Right ventricle myocardium superior (tissue), 1 donor: ENCODE results near the gene DNM2. TPM values are rescaled to one million over a fixed set of nuclear protein-coding genes. Genes with fewer than 3 reads are reported as not detected.
"Not testable (repeated sequence)": the region's sequence is repeated elsewhere in the genome, so short reads cannot be mapped to it uniquely, and the experiment has no call there.

ENCODE experiments used
- ATAC-seq: fragments of 200-7000 bp; cut with Tn5 transposase; one replicate; pipeline ENCODE4 v1.9.1; 2020; ENCODE audit warnings: mild to moderate bottlenecking; ENCODE audit not compliant: poor library complexity
- DNase-seq: peaks from one replicate; pipeline ENCODE4 v3.0.0-alpha.2; 2020
- intact Hi-C: fragments of 100-400 bp; cut with DNase I; formaldehyde crosslinking; loops from one replicate; pipeline ENCODE4 v1.11.2; 2022
- total RNA-seq: library from RNA; stranded (reverse); fragmentation: NEBNext Ultra II Directional; extraction: Animal tissue kit (Norgen Biotek cat#: 25700); gene quantifications from one replicate; pipeline ENCODE4 v1.2.1, GENCODE V29; 2021
- donor health status: DM: no; HTN: yes; CAD: no; lungs with severe emphysema.

DNM2 gene
- total RNA-seq, 1 donor from 2014 or later, result 180 TPM

GRCh38 chr19:10819124-10820060 lies 101.5 kb downstream of the DNM2 start:
- DNase-seq (peak; percentile 40), ATAC-seq (no peak)
- intact Hi-C loops, result no loop called here

GRCh38 chr19:10820173-10820572 lies 102.3 kb downstream of the DNM2 start:
- DNase-seq (no peak), ATAC-seq (no peak)
- intact Hi-C loops, result no loop called here

GRCh38 chr19:10823690-10824089 lies 105.8 kb downstream of the DNM2 start:
- intact Hi-C loops, result no loop called here
- no peak for DNase-seq
- no peak for ATAC-seq

GRCh38 chr19:10826231-10826630 lies 108.4 kb downstream of the DNM2 start:
- DNase-seq (no peak), ATAC-seq (no peak)
- intact Hi-C loops, result no loop called here

- no peak for DNase-seq
- intact Hi-C loops, result no loop called here
Observed at GRCh38 chr19:10826846-10827245, 109.0 kb downstream of the DNM2 start.

GRCh38 chr19:10828981-10829821 lies 111.3 kb downstream of the DNM2 start:
- ATAC-seq (no peak), DNase-seq (no peak)
- intact Hi-C loops, result no loop called here

More at GRCh38 chr19:10826846-10827245, 109.0 kb downstream of the DNM2 start:
- no peak for ATAC-seq

- DNase-seq (no peak), ATAC-seq (no peak)
- intact Hi-C loops, result no loop called here
Observed at GRCh38 chr19:10829967-10830366, 112.1 kb downstream of the DNM2 start.

- intact Hi-C loops, result no loop called here
- DNase-seq (no peak), ATAC-seq (no peak)
Observed at GRCh38 chr19:10830370-10830769, 112.5 kb downstream of the DNM2 start.

- no peak for DNase-seq
Observed at GRCh38 chr19:10830931-10831779, 113.3 kb downstream of the DNM2 start.

GRCh38 chr19:10831987-10832938 lies 114.4 kb downstream of the DNM2 start:
- no peak for DNase-seq
- intact Hi-C loops, result no loop called here
- no peak for ATAC-seq

More at GRCh38 chr19:10830931-10831779, 113.3 kb downstream of the DNM2 start:
- ATAC-seq, result no peak
- intact Hi-C loops, result no loop called here

- ATAC-seq (no peak), DNase-seq (no peak)
- intact Hi-C loops, result no loop called here
Observed at GRCh38 chr19:10832939-10833296, 115.0 kb downstream of the DNM2 start.

GRCh38 chr19:10835089-10835753 lies 117.3 kb downstream of the DNM2 start:
- peak; percentile 54 for DNase-seq
- ATAC-seq, result no peak
- intact Hi-C loops, result no loop called here

- ATAC-seq (peak; percentile 93), DNase-seq (peak; percentile 99)
- intact Hi-C loops, result no loop called here
Observed at GRCh38 chr19:10835754-10836478, 118.0 kb downstream of the DNM2 start, which contains the start of gene TMED1. TMED1 (minus strand) TSS chr19:10836212; CDS start chr19:10836191, 21 bp downstream.

- DNase-seq (peak; percentile 93), ATAC-seq (peak; percentile 66)
- intact Hi-C loops, result no loop called here
Observed at GRCh38 chr19:10836479-10837330, 118.8 kb downstream of the DNM2 start.

GRCh38 chr19:10837649-10838048 lies 119.8 kb downstream of the DNM2 start:
- ATAC-seq, DNase-seq, intact Hi-C loops: not testable (repeated sequence)

- DNase-seq (no peak), ATAC-seq (no peak)
- intact Hi-C loops, result no loop called here
Observed at GRCh38 chr19:10838377-10838776, 120.5 kb downstream of the DNM2 start.
